Measurements from ENCODE around the gene GTF2F2.
"Not testable (repeated sequence)": the region's sequence is repeated elsewhere in the genome, so short reads cannot be mapped to it uniquely, and the experiment has no call there.

Gene GTF2F2

GRCh38 chr13:45257638-45258333 is 137.5 kb downstream of the GTF2F2 start:
- DNase-seq, result peak; percentile 37

- no peak for DNase-seq
Measured at GRCh38 chr13:45258334-45258675, 138.0 kb downstream of the GTF2F2 start.

GRCh38 chr13:45267215-45267614 is 146.9 kb downstream of the GTF2F2 start:
- no peak for DNase-seq

- no peak for DNase-seq
Measured at GRCh38 chr13:45269204-45269603, 148.9 kb downstream of the GTF2F2 start.

GRCh38 chr13:45276913-45277312 is 156.6 kb downstream of the GTF2F2 start:
- no peak for DNase-seq

GRCh38 chr13:45278096-45278645 is 157.9 kb downstream of the GTF2F2 start:
- DNase-seq, result no peak

GRCh38 chr13:45280011-45280410 is 159.7 kb downstream of the GTF2F2 start:
- no peak for DNase-seq

DNA sequence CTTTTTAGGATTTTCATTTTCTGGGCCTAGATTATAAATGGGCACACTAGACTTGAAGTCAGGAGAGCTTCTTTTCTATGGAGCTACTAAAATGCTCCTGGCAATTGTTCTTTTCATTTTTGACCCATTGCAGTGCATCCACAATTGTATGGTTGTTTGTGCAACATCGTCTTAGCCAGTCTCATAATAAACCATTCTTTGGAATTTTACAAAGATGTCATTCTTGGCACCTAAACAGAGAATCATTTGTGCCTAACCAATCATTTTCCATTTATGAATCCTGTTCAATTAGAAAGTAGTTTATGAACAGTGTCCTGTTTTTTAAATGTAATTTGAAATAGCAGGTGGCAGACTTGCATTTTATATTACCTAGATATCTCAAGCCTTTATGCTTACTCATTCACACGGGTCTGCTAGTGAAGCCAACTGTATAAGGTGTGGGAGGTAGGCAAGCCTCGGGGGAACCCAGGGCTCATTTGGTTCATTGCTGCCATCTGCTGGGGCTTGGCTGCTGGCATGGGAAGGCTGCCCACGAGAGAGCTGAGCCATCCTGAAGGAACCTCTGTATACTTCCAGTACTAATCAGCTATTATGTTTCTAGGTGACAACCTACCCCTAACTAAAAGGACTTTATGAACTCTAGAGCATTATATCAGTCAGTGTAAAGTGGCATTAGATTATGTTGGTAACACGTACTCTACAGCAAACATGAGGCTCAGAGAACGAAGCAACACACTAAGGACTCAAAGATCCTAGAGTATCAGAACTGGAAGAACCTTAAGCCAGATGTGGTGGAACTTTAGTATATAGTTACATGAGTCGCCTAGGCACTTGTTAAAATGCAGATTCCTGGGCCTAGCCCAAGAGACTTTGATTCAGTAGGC is 160.7 kb downstream of the GTF2F2 start:
- peak; percentile 80 for DNase-seq

DNA sequence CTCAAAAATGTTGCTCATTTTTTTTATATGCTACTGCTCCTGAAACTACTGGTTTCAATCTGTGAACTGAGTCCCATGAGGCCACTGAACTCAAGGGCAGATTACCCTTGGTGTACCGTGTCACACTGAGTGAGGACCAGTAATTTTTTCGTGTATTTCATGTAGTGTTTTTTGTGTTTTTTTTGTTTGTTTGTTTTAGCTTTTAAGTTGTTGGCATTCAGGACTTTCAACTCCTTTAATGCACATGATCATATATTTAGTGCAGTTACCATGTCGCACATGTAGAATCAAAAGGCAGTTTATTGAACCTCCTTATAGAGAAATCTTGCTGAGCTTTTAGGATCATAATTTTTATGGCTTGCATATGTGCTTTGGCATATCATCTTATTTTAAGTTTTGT is 162.7 kb downstream of the GTF2F2 start:
- no peak for DNase-seq

- DNase-seq, result no peak
Measured at GRCh38 chr13:45289936-45290563, 169.7 kb downstream of the GTF2F2 start.

GRCh38 chr13:45292176-45292575 is 171.9 kb downstream of the GTF2F2 start:
- no peak for DNase-seq

GRCh38 chr13:45295536-45295935 is 175.2 kb downstream of the GTF2F2 start:
- DNase-seq, result no peak

GRCh38 chr13:45296259-45296658 is 175.9 kb downstream of the GTF2F2 start:
- DNase-seq, result peak; percentile 23

DNA sequence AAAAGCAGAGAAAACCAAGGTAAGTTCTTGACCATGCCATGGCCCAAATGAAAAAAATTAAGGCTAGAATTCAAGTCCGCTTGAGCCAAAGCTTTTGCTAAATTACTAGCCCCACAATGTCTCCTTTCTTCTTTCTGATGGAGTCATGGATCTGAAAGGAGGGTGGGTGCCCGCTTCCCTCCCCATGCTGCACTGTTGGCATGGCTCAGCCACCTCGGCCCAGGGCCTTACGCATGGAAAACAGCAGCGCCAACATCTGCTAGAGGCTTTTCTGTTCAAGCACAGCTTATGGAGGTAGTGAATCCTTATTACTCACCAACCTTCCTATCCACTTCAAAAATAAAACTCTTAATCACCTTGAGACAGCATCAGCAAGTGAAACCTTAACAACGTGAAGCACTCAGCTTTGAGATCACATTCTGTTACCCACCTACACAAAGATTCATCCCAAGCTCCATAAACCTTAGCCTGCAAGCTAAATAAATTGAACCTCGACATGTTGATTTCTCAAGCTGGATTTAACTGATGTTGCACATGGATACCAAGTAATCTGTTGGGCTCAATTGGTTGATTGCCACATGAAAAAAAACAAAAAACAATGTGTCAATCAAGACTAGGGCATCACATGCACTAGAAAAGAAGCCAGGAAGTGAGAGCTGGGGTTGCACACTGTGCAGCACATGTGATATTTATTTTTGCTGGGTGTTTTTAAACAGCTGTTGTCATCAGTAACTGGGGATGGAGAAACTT is 177.3 kb downstream of the GTF2F2 start:
- no peak for DNase-seq

GRCh38 chr13:45298206-45298505 is 177.8 kb downstream of the GTF2F2 start:
- DNase-seq, result no peak

DNA sequence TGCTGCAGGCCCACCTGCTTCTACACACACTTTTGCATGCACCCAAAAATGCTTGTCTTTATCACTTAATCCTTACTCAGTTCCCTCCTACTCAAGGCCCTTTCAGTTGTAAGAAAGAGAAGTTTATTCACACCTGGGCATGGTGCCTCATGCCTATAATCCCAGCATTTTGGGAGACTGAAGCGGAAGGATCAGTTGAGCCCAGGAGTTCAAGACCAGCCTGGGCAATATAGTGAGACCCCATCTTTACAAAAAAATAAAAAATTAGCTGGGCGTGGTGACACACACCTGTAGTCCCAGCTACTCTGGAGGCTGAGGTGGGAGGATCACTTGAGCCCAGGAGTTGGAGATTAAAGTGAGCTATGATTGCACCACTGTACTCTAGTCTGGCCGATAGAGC is 178.2 kb downstream of the GTF2F2 start:
- not testable (repeated sequence) for DNase-seq

DNA sequence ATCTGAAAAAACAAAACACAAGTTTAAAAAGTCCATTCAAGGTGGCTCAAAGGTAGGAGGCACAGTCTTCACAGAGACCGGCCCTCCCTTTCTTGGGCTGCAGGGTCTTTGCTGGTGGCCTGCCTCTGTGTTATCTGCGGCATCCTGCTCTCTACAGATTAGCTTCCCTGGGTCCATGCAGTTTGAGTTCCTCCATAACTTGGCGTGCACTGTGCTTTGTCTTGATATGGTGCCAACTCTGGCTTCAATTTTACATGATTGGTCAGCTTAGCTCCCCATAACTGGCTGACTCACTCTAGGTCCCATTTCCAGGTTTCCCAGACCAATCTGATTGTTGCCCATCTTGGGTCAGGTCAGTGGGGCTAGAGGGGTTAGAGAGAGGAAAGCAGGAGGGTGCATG is 178.9 kb downstream of the GTF2F2 start:
- peak; percentile 81 for DNase-seq

GRCh38 chr13:45300190-45300985 is 180.1 kb downstream of the GTF2F2 start:
- no peak for DNase-seq

DNA sequence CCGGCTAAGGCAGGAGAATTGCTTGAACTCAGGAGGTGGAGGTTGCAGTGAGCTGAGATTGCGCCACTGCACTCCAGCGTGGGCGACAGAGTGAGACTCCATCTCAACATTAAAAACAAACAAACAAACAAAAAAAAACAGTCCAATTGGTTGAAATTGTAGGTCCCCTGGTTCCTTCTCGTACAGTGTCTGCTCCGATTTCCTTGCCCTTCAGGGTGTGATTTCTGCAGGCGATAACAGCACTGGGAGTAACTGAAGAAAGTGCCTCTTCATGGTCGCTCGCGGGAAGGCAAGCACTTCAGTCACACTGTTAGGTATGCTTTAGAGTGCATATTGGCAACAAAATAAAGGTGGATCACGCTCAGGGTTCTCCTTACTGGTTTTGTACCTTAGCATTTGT is 181.0 kb downstream of the GTF2F2 start:
- peak; percentile 37 for DNase-seq

- DNase-seq, result no peak
Measured at GRCh38 chr13:45302507-45302906, 182.2 kb downstream of the GTF2F2 start.

GRCh38 chr13:45303026-45303425 is 182.7 kb downstream of the GTF2F2 start:
- no peak for DNase-seq

DNA sequence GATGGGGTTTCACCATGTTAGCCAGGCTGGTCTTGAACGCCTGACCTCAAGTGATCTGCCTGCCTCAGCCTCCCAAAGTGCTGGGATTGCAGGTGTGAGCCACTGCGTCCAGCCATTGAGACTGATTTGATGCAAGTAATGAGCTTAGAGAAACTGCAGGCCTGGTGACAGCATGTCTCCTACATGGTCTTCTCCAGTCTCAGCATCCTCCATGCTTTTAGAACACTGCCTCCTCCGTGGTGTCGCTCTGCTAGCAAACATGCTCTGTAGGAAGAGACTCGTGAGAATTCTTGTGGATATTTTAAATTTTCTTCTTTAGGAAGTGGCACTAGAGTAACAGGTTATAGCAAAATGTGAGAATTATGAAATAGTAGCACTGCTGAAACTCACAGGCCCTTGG is 183.6 kb downstream of the GTF2F2 start:
- no peak for DNase-seq

Data from hematopoietic multipotent progenitor cell treated with erythropoietin and hydrocortisone succinate and interleukin-3 and kit ligand, for 4 days (in vitro differentiated cells).